NK-92 (cell line): ENCODE results near the gene MOGAT1.
"Not testable (repeated sequence)": the region's sequence is repeated elsewhere in the genome, so short reads cannot be mapped to it uniquely, and the experiment has no call there.

ENCODE experiments used
- DNase-seq: peaks from one replicate; lab custom pipeline; 2025; ENCODE audit not compliant: unreplicated experiment; lab: John Stamatoyannopoulos, UW

MOGAT1 gene

DNA sequence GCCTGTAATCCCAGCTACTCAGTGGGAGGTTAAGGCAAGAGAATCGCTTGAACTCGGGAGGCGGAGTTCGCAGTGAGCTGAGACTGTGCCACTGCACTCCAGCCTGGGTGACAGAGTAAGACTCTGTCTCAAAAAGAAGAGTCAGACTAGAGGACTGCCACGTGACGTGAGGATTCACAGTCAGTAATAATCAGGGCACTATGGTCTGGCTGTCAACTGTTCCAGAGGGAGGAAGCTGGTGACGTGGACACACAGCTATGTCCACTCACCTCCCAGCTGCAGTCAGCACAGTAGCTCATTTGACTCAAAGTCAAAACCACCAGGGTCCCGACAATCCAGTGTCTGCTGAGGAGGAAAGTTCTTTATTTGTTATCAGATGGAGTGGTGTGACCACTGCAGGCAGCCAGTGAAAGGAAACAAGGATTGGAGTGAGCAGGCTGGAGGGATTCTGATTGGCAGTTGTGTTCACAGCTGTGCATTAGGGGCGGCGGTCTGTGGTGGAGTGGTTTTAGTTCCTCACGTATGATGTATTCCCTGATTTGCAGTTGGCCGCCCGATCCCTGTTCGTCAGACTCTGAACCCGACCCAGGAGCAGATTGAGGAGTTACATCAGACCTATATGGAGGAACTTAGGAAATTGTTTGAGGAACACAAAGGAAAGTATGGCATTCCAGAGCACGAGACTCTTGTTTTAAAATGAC is 37.9 kb downstream of the MOGAT1 start:
- no peak for DNase-seq

- no peak for DNase-seq
These were observed 39.3 kb downstream of the MOGAT1 start for GRCh38 chr2:222710736-222711135.

- no peak for DNase-seq
These were observed 40.0 kb downstream of the MOGAT1 start for GRCh38 chr2:222711315-222711940.

DNA sequence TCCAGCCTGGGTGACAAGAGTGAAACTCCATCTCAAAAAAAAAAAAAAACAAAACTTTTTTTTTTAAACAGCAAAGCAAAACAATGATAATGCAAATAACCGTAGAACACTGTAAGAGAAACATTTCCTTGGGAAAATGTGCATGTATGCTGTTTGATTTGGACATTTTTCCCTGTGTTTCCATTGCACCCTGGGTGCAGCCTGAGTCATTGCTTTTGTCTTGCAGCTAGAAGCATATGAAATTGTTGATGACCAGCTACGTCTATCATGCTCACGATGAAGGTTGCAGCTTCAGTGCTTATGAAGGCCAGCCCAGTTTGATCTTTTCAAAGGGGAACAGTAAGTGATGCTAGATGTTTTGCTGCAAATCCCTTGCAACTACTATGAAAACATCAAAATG is 41.5 kb downstream of the MOGAT1 start:
- no peak for DNase-seq

DNA sequence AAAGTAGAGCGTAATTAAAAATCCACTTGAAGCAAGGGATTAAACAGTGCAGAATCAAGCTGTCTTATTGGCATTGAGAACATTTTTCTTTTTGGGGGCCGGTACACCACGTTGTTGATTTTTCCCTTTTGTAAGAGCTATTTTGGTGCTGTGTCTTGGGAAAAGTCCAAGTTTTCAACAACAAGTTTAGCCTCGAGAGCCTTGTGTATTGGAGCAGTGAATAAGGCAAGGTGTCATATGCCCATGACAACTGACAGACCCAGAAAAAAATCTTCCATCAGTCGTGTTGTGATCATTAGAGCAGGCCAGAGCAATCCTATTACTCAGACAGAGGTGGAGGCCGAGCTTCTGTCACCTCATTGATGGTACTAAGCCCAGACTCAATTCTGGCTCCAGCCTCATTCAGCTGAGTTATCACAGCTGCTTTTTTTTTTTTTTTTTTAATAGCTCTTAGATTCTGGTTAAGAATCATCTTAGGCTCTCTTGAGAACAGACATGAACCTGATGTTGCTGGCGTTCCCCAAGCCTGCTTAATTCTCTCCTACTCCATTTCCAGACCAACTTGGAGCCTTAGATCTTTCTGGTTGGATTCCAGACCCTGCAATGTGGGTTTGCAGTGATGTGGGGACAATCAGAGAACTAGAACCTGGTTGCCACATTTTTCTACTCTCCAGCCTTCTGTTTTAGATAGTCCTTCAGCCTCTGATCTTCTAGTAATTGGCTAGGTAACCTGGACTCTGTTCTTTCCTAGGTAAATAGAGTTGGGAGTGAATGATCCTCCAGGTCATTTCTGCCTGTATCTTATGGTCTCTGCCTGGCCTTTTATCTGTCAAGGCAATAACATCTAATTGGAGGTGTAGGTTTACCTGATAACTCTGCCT is 43.1 kb downstream of the MOGAT1 start:
- DNase-seq: no peak

GRCh38 chr2:222715742-222716141 is 44.3 kb downstream of the MOGAT1 start:
- no peak for DNase-seq

GRCh38 chr2:222719787-222720186 is 48.3 kb downstream of the MOGAT1 start:
- not testable (repeated sequence) for DNase-seq

- DNase-seq: not testable (repeated sequence)
These were observed 50.1 kb downstream of the MOGAT1 start for GRCh38 chr2:222721597-222721996.

DNA sequence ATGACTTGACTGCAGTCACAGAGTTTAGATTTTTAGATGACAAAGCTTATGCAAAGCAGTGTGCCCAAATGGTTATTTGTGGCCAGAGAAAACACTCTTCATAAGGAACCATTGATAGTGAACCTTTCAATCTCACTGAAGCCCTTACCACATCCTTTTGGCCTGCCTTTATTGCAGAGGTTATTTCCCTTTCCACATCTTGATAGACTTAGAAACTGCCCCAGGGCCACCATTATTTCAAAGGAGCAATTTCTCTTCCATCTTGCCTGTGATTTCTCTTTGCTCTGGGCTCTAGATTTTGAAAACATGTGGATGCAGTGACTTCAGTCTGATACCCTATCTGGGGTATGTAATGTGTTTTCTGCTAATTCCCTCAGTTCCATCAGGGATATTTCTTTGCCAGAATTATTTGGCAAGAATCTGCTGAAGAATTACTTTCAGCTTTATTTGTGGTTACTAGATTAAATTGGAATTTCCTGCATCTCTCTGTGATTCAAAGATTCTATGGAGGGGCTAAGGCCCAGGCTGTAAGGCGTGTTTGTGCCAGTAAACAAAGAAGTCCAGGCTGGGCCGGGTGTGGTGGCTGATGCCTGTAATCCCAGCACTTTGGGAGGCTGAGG is 51.0 kb downstream of the MOGAT1 start:
- DNase-seq: no peak

- DNase-seq: no peak
These were observed 52.8 kb downstream of the MOGAT1 start for GRCh38 chr2:222724208-222724607.

DNA sequence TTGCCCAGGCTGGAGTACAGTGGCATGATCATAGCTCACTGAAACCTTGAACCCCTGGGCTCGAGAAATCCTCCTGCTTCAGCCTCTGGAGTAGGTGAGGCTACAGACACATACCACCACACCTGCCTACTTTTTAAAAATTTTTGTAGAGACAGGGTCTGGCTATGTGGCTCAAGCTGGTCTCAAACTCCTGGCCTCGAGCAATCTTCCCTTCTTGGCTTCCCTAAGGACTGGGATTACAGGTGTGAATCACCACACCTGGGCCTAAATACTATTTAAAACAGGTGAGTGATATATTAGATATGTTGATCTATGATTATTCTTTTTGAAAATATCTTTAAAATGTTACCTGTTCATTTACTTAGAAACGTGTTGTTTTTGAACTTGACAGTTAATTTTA is 57.2 kb downstream of the MOGAT1 start:
- no peak for DNase-seq

- no peak for DNase-seq
These were observed 59.0 kb downstream of the MOGAT1 start for GRCh38 chr2:222730366-222730999.

DNA sequence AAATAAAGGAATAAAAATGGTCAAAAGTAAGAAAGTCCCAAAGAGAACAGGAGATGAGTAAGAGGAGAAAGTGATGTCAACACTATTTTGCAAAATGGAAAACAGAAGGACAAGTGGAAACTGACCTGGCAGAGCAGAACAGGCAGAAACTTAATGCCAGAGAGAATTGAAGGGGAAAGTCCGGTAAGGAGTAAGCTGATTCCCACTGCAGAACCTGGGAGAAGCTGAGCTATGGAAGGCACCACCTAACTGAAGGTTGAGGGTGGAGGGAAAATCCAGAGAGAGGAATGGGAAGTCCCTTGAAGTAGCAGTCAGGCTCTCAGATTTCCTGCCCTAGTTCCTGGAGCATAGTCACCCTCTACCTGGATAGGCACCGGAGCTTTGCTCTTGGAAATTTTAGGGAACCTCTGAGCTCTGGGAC is 59.8 kb downstream of the MOGAT1 start:
- DNase-seq: no peak

- no peak for DNase-seq
These were observed 61.2 kb downstream of the MOGAT1 start for GRCh38 chr2:222732489-222733178.

- DNase-seq: no peak
These were observed 62.0 kb downstream of the MOGAT1 start for GRCh38 chr2:222733470-222733845.

DNA sequence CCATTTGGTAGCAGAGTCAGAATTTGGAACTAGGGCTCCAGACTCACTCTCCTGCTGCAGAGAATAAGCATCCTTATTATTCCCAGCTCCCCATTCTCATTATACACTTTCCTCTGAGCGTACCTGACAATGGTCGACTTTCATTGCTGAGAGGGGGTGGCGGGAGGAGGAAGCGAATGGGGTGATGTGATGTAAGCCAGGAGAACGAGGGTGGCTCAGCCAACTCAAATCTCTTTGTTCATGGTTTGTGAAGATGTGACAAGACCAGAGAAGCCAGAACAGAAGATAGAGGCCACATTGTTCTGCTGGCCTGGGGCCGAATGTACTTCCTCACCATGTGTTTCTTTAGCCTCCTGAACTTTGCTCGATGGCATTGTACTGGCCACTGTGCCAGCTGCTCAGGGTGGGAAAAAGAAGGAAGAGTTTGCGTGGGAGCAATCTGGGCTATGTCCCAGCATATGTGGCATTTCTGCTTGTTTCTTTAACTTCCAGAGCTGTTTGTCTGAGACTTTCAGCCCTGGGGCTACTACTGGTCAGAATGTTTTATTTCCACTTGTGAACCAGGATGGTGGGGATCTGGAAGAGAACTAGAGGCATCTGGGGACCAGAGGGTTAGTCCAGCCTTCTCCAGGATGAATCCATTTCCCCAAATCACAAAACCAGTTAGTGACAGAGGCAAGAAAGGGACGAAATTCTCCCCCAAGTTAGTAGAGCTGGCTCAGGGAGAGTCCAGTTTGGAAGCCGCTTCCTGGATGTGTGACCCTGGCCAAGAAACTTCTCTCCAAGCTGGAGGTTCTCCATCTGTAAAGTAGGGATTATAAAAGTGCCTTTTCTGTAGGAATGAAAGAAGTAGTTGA is 62.6 kb downstream of the MOGAT1 start:
- DNase-seq: no peak

DNA sequence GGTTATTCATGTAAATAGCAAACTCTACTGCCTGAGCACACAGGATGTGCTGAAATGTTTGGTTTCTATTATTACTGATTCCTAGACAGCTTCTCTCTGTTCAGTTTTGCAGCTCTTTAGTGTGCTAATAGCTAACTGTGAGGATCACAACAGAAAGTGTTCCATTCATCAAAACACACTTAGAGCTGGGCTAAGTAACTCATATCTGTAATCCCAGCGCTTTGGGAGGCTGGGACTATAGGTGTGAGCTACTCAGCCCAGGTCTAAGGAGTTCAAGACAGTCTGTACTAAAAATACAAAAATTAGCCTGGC is 63.2 kb downstream of the MOGAT1 start:
- no peak for DNase-seq

DNA sequence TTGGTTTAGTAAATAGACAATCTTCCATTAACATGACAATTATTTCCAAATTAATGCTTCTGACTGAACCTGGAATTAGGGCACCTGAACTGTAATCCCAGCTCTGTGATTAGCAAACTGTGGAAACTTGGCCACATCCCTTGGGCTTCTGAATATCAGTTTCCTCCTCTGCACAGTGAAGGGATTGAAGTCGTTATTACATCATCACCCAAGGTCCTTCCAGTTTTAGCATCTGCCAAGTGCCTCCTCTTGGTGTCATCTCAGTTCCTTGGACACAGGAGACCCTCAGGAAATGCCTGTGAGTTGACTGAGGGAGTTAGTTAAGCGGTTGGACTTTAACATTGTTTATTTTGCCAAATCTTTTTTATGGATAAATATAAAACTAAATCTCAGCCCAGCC is 64.8 kb downstream of the MOGAT1 start:
- DNase-seq: no peak

GRCh38 chr2:222736924-222737323 is 65.5 kb downstream of the MOGAT1 start:
- DNase-seq: no peak

DNA sequence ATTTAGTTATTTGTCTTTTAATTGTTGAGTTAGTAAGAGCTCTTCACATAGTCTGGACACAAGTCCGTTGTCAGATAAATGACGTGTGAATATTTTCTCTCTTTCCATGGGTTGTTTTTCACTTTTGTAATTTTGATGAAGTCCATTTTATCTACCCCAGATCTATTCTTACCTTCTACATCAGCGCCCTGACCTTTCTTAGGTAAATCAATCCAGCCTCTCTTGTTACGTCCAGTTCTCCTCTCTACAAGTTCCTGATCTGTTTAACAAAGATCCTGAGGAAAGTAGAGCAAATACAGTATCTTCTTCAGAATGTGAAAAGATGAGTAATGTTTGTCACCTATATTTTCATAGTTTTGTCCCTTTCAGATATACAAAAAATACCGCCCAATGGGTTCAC is 66.9 kb downstream of the MOGAT1 start:
- no peak for DNase-seq
